Stimulated activated CD4-positive, alpha-beta T cell treated with anti-CD3 and anti-CD28 coated beads, Interleukin-4, amount 100 ng/mL, for 4 hours (primary cell): Measurements from ENCODE around the gene TICRR.

Experiments
- DNase-seq, 2 experiments: peaks; one replicate each; pipeline ENCODE4 v3.0.0-alpha.2; 2020

Gene TICRR

DNA sequence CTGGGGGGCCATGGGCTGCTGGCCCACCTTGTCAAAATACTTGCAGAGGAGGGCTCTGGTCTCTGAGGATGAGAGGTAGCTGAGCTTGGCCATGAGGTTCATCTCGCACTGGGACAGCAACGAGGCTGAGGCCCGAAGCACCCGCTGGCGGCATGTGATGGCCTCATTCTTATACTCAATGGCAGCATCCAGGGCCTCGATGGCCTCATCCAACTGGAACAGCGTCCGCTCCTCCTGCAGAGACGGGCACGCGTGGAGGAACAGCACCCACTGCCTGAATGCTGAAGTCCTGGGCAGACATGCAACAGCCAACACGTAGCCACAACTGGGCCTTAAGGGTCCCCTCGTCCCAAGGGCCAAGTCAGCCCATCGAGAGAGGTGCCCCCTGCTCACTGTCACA, 55.0 kb downstream of the TICRR start:
- DNase-seq: no peak

DNA sequence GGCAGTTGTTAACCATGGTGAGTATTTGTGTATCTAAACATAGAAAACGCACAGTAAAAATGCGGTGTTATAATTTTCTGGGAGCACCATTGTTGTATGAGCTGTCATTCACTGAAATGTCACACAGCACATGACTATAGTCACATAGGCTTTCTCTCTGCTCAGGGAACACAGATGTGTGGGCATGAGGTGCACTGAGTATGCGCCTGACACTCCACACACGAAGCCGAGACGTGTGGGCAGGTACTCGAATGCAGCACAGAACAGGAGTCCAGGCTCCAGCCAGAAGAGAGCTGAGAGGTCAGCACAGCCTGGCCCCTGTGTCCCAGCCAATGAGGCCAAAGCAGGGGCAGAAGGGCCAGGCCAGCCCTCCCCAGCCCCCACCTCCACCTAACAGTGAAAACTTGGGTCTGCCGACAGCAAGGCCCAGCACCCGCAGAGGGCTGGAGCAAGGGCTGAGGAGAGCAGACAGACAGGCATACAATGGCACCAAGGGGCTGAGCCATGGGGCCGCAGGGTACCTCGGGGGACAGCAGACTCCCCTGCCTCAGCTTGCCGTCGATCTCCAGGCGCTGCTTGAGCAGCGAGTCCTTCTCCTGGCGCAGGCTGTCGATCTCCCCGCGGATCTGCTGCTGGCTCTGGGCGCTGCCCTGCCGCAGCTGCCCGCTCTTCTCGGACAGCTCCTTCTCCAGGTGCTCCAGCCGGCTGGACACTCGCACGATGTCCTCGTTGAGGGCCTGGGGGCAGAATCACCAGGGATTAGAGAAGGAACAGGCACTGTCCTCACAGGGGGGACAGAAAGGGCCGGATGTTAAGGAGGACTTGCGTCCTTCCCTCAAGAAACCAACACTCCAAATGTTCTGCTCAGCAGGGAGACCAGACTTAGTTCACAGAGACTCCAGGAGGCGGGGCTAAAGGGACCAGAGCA, 56.0 kb downstream of the TICRR start:
- no peak for DNase-seq

DNA sequence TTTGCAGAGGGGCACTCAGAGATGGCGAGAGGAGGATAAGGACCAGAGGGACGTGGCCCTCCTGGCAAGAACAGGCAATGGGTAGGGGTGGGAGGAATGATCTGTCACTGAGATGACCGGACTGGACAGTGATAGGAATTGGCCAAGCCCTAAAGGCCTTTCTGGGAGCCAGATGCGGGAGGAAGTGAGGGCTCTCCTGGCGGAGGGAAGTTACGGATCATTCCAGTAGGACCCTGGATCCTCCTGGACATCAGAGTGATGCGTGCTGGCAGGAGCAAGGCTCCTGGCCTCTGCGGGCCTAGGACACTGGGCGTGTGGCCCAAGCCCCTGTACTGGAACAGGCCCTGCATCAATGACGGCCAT, 56.6 kb downstream of the TICRR start:
- DNase-seq: no peak

DNA sequence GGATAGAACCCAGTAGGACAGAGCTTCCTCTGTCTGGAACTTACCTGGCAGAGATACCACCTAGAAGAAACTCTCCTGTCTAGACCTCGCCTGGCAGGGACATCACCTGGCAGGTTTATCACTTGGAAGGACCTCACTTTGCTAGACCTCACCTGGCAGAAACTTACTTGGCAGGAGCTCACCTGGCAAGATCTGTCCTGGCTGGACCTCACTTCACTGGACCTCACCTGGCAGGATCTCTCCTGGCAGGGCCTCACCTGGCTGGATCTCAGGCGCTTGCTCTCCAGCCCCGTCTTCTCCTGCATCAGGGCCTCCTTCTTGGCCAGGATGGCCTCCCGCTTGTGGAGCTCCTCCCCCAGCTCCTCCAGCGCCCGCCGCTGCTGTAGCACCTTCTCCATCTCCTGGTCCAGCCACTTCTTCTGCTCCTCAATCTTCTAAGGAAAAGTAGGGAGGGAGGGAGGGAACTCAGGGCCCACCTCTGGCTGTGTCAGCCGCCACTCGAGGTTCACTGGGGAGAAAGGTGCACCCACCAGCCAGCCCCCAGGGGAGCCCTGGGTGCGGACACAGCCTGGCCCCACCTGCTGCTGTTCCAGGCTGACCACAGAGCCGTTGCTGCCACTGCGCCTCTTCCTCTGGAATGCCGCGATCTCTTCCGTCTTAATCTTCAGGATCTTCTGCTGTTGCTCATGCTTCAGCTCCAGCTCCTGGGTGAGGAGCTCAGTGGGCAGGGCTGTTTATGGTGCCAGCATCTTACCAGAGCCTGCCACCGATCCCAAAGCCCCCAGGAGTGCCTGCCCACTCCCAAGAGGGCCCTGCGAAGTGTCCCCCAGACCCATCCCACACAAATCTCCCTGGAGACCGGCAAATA, 57.5 kb downstream of the TICRR start:
- no peak for DNase-seq

DNA sequence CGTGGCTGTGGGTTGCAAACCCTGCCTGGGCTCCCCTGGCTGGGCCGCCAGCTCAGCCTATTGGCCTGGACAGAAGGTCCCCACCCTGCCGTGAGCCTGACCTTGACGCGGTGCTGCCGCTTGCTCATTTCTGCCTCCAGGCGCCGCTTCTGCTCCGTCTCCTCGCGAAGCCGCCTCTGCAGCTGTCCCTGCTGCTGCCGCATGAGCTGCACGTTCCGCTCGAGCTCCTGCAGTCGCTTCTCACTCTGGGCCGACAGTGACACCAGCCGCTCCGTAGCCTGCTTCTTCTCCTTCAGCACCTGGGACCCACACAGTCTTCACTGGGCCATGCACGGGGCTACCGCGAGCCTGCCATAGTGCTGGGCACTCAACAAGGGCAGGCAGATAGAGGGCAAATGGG, 58.3 kb downstream of the TICRR start:
- no peak for DNase-seq

DNA sequence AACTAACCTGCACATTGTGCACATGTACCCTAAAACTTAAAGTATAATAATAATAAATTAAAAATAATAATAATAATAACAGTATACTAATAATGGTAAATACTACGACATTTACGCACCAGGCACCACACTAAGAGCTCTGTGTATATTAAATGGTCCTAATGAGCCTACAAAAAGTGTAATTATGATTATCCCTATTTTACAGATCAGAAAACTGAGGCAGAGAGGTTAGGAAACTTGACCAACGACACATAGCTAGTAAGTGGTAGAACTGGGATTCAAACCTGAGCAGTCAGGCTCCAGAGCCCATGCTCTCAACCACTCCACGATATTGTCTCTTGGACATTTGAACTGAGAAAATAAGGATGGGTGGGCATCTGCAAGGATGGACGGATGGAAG, 65.0 kb downstream of the TICRR start:
- no peak for DNase-seq

DNA sequence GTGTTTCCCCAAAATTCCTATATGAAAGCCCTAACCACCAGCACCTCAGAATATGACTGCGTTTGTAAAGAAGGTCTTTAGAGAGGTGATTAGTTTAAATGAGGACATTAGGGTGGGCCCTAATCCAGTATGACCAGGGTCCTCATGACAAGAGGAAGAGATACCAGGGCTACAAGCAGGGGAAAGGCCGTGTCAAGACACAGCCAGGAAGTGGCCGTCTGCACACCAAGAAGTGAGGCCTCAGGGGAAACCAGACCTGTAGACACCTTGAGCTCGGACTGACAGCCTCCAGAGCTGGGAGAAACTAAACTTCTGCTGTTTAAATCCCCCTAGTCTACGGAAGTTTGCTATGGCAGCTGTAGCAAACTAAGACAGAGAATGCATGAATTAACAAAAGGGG, 65.8 kb downstream of the TICRR start:
- no peak for DNase-seq

DNA sequence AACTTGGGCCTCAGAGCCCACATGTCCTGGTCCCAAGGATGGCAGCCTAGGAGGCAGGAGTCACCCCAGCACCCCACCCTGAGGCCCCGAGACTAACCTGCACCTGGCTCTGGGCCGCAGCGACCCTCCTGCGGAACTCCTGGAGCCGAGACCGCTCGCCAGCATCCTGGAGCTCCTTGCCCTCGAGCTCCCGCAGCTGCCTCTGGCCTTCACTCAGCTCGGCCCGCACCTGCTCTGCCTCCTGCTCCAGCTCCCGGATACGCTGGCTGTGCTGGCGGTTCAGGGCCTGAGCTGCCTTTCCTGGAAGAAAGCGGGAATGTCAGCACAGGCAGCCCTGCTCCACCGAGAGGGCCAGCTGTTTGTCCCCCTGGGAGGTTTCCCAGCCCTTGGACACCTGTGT, 66.8 kb downstream of the TICRR start:
- no peak for DNase-seq

DNA sequence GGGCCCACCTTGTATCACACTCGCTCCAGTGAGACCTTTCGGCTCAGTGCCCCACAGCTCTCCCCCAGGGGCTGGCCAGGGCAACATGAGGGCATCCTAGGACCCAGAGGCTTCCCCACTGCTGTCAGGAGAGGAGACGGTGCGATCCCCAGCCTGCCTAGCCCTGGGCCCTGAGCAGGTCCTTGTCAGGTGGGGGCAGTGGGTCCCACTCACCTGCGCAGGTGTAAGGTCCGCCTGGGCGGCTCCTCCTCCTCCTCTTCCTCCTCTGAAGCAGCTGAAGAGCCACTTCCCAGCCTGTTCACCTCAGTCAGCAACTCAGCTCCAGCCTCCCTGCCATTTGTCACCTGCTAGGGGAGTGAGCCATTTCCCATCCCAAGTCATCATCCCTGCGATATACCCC, 70.4 kb downstream of the TICRR start:
- DNase-seq: no peak

DNA sequence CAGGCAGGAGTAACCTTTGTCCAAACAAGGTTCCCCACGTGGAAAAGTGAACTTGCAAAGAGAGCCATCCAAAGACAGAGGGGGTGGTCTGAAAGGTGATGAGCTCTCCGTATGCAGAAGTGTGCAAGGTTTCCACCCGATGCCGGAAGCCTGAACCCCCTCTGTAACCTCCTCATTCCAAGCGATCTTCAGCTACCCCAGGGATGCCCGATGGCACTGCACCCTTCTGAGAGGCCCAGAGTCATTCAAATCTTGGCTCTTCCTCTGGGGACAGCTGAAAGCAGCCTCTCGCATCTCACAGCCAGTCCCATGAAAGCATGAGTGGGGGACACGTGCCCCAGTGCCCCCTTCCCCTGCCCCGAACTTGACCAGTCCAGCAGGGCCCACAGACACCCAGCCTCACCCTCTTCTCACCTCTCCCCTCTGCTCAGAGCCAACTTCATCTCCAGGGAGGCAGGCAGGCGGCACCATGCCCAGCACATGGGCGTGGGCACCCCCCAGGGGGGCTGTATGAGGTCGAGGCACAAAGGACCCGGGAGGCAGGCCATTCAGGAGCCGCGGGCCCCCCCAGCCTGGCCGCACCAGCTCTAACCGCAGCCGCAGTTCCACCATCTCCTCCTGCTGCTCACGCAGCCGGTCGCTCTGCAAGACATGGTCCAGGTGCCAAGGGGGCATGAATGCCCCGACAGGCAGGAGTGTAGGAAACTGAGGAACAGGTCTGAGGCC, 71.3 kb downstream of the TICRR start:
- no peak for DNase-seq

DNA sequence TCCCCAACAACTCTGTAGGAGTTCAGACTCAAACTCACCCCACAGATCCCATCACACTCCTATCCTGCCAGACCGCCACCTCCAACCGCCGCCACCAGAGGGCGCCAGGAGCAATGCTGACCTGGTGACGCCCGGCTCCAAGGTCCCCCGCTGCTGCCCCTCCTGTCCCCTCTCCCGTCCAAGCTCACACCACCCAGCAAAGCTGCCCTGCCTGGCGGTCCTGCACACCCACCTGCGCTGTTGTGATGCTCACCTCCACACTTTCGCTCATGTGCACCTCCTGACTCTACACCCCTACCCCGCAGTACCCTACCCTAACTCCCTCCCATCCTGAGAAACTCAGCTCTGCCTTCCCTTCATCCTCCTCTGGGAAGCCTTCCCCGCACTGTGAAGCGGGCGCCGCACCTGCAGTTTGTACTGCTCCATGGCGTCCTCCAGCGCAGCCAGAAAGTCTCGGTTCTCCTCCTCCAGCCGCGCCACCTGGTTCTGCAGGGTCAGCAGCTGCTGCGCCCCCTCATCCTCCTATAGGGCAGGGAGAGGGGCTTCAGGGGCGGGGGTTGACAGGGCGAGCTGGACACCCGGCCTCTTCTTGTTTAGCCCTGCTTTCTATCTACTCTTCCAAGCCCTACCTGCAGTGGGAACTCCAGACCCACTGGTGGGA, 72.1 kb downstream of the TICRR start:
- DNase-seq: peak; percentile 27 to 63

DNA sequence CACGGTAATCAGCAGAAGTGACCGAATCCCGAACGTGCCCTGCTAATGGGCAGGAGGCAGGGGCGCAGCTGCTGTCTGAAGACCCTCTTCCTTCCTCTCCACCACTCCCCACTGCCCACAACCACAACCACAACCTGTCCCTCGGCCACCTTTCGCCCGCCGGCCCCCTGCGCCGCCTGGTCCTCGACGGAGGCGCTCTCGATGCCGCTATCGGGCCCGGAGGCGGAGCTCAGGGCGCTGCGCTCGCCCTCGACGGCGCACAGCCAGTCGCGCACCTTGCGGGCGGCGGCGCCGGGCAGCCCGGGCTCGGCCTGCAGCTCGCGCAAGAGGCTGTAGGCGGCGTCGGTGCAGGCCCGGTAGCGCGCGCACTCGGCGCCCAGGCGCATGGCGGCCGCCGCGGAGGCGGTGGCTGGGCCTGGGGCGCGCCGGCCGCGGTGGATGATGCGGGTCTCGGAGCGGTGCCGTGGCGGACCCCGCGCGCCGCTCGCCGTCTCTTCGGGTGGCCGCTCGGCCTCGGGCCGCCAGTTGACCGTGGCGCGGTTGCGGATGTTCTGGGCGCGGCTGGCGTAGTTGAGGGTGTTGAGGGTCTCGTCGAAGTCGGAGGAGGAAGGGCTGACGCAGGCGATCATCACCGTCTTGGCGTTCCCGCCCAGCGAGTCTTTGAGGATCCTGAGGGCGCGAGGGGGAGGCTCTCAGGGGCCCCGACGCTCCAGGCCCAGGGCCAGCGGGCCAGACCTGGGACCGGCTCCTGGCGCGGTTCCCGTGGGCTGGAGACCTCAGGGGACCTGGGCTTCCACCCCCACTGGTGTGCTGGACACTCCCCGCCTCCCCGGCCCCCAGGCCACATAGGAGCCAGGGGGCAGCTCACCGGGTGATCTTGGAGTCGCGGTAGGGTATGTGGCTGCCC, 73.1 kb downstream of the TICRR start:
- DNase-seq: no peak

DNA sequence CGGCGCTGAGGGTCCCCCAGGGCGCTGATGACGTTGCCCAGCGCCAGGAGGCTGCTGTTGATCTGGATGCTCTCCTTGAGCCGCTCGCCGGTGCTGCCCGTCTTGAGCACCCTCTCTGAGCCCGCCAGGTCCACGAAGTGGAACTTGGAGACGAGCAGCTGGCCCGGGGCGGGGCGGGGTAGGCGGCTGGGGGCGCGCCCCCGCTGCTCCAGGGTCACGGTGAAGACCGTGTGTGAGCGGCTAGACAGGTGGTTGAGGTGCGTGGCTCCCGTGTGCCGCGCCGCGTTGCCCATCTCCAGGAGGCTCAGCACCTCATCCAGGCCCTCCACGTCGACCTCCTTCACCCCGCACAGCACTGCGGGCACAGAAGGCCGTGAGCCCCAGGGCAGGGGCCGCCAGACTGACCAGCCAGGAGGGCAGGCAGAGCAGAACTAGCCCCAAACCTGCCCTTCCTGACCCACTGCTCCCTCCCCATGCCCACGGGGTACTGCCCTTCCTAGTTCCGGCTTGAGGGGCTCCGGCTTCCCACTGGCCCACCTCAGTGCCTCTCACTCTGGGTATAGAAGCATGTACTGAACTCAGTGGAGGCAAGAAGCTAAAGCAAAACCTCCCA, 73.8 kb downstream of the TICRR start:
- DNase-seq: no peak

DNA sequence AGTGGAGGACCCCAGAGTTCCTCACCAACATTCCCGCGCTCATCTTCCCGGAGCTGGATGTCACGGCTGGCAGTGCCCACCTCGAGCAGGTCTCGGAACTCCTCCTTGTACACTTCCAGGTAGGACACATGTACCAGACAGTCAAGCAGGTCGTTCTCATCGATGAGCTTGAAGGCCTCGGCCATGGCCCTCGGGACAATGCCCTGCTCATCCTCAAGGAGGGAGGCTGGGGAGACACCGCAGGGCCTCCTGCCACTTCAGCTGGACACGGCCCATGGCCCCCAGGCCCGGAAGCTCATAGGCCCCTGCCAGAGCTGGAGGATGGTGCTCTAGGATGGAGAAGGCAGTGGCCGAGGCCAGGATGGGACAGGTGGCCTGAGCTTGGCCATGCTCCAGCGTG, 74.4 kb downstream of the TICRR start:
- no peak for DNase-seq

DNA sequence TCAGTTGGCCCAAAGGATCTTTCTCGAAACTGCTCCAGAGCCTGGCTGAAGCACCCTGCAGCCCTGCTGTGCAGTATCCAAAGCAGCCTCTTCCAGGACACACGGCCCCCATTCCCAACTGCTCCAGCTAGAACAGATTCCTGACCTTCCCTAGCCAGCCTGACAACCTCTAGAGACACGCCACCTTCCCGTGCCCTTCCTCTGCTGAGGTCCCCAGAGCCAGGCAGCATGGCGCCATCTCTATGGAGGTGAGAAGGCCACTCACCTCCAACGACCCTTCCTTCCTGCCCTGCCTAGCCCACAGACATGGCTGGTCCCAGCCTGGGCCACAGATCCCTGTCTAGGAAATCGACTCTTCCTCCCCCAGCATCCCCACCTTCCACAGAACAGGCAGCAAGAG, 76.9 kb downstream of the TICRR start:
- DNase-seq: no peak

DNA sequence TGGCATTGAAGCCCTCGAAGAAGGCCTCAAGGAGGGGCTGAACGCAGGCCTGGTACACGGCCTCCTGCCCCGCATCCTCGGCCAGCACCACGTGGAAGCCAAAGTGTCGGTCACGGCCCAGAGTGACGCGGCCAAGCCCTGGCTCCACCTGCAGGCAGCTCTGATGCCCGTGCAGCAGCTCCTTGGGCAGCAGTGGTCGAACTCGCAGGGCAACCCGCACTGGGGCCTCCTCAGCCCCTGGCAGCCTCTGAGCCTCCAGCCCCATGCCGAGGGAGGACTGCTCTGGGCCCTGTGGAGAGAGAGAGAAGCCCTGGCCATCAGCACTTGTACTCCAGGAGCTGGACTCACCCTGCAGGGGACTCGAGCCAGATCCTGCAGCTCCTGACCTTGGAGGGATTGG, 77.4 kb downstream of the TICRR start:
- DNase-seq: no peak

DNA sequence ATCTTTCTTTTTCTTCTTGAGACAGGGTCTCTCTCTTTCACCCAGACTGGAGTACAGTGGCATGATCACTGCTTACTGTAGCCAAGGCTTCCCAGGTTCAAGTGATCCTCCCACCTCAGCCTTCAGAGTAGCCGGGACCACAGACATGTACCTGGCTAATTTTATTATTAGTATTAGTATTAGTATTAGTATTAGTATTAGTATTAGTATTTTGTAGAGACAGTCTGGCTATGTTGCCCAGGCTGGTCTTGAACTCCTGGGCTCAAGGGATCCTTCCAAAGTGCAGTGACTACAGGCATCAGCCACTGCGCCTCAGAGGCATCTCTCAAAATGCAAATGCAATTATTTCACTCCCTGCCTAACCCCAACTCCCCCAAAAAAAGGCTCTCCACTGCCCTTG, 78.3 kb downstream of the TICRR start:
- no peak for DNase-seq

DNA sequence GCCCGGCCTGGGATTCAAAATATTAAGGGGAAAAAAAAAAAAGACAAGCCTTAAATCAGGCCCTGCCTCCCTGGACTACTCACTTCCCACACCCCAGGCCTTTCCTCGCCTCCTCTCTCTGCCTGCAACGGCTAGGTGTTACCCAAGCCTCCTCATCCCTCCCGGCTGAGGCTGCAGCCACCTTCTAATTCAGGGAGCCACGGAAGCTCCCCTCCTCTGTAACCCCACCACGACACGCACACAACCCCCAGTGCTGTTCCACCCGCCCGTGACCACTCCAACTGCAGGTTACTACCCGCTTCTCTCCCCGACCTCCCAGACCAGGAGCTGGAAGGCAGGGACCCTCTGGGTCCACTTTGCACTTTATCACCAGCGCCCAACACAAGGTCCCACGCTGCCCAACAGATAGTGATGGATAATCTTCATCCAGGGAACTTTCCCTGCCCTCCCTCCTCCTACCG, 79.1 kb downstream of the TICRR start:
- DNase-seq: no peak

DNA sequence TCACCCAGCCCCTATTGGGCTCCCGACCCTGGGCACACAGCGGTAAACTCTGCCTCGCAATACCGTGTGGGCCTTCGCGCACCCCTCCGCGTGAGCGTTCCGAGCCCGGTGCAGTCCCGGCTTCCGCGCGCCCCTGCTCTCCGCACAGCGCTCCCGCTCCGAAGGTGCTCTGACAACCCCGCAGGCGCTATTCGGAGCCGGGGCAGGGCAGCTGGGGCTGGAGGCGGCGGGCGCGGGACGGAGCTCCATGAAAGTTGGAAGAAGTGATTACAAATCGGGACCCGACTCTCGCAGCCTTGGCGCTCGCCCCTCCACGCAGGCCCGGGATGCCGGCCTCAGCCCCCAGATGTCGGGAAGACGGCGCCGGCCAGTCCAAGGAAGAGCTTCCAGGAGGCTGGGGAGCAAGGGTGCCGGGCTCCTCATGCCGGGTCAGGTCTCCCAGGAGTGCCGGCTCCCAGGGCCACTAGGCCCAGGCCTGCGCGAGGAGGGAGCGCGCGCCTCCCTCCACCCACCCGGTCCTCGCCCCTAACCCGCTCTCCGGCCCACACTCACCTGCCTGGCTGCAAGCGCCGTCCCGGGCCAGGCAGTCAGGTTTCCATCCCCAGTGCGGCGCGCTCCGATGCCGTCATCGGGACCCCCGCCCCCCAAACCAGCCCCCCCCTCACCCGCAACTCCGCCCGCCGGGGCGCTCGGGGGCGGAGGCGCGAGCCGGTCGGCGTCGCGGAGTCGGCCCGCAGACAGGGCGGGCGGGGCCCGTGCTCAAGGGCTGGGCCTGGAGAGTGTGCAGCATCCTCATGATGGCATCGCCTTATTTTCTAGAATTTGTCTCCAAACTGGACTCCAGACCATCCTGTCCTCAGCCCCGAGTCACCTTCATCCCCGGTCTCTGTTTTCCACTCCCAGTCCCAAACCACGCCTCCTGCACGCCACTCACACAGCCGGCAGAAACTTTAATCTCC, 79.9 kb downstream of the TICRR start, which contains the start of gene KIF7:
Gene KIF7 (minus strand): TSS at position 621 of the 959 bp plus-strand sequence. CDS start 2,537 bp downstream, outside the sequence.
- DNase-seq: peak; percentile 5 to 12
